GM10266 (cell line): ENCODE data around the gene DENND5B.
"Not testable (repeated sequence)": the region's sequence is repeated elsewhere in the genome, so short reads cannot be mapped to it uniquely, and the experiment has no call there.

Experiments
- DNase-seq: peaks from one replicate; pipeline ENCODE4 v3.0.0; 2012; ENCODE audit errors: extremely low spot score
- TF ChIP-seq, protein P1 (sequence below): IDR thresholded peaks from 2 replicates; pipeline ENCODE4 v1.5.1; 2012; ENCODE audit warnings: mild to moderate bottlenecking, low read depth; ENCODE audit not compliant: control insufficient read depth, insufficient read depth; ENCODE audit errors: missing control alignments

Gene DENND5B

GRCh38 chr12:31506515-31507306 is 84.2 kb downstream of the DENND5B start:
- DNase-seq: no peak
- TF ChIP-seq, protein P1, sequence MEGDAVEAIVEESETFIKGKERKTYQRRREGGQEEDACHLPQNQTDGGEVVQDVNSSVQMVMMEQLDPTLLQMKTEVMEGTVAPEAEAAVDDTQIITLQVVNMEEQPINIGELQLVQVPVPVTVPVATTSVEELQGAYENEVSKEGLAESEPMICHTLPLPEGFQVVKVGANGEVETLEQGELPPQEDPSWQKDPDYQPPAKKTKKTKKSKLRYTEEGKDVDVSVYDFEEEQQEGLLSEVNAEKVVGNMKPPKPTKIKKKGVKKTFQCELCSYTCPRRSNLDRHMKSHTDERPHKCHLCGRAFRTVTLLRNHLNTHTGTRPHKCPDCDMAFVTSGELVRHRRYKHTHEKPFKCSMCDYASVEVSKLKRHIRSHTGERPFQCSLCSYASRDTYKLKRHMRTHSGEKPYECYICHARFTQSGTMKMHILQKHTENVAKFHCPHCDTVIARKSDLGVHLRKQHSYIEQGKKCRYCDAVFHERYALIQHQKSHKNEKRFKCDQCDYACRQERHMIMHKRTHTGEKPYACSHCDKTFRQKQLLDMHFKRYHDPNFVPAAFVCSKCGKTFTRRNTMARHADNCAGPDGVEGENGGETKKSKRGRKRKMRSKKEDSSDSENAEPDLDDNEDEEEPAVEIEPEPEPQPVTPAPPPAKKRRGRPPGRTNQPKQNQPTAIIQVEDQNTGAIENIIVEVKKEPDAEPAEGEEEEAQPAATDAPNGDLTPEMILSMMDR: no peak

GRCh38 chr12:31504625-31505222 is 86.2 kb downstream of the DENND5B start:
- DNase-seq: no peak
- TF ChIP-seq, protein P1: no peak

DNA sequence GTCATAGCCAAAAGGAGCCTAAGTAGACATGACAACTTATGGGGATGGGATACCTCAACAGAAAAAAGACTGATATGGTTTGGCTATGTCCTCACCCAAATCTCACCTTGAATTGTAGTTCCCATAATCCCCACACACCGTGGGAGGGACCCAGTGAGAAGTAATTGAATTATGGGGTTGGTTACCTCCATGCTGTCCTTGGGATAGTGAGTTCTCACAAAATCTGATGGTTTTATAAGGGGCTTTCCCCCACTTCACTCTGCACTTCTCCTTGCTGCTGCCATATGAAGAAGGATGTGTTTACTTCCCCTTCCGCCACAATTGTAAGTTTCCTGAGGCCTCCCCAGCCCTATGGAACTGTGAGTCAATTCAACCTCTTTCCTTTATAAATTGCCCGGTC is 89.9 kb downstream of the DENND5B start:
- DNase-seq: not testable (repeated sequence)

GRCh38 chr12:31499567-31499966 is 91.4 kb downstream of the DENND5B start:
- DNase-seq: no peak
- TF ChIP-seq, protein P1: no peak

- TF ChIP-seq, protein P1: no peak
- no peak for DNase-seq
These were observed 92.5 kb downstream of the DENND5B start for GRCh38 chr12:31498424-31498823.

- TF ChIP-seq, protein P1: no peak
These were observed 94.7 kb downstream of the DENND5B start for GRCh38 chr12:31496257-31496656.

DNA sequence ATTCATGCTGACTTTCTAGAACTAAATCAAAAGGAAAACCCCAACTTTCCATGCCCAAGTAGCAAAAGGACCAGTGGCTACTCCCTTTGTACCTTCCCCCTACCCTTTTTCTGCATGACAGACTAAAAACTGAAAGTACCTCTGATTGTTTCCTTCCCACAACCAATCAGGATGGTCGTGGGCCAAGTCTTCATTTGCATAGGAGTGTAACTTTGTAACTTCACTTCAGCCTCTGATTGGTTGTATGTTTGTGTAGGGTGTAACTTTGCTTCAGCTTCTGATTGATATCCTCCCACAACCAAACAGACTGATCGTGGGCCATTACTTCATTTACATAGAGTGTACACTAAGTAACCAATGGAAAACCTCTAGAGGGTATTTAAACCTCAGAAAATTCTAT is 96.5 kb downstream of the DENND5B start:
- TF ChIP-seq, protein P1: no peak

More at GRCh38 chr12:31496257-31496656, 94.7 kb downstream of the DENND5B start:
- no peak for DNase-seq

GRCh38 chr12:31492599-31493196 is 98.2 kb downstream of the DENND5B start:
- no peak for DNase-seq
- TF ChIP-seq, protein P1: no peak

More for the DNA sequence above, 96.5 kb downstream of the DENND5B start:
- no peak for DNase-seq
